Panc1 (cell line): ENCODE measurements around the gene EBF4. TPM values are rescaled to one million over a fixed set of nuclear protein-coding genes. Genes with fewer than 3 reads are reported as not detected.

Experiments used
- ATAC-seq: fragments of 200-7000 bp; cut with Tn5 transposase; 2 replicates; pipeline ENCODE4 v1.9.1; 2020; ENCODE audit warnings: mild to moderate bottlenecking, moderate library complexity
- BruUV-seq: library from RNA; stranded (reverse); fragments of 400-500 nt; replicated peaks from 2 replicates; lab custom pipeline; 2021; lab: Mats Ljungman, UMichigan
- CTCF ChIA-PET: fragments of 300-600 bp; sonication (Branson Sonifier 250); formaldehyde crosslinking; loops from one replicate; lab custom pipeline; 2022; ENCODE audit warnings: antibody characterized with exemption; lab: Charles Lee
- POLR2A ChIA-PET: fragments of 300-600 bp; sonication (Branson Sonifier 250); formaldehyde crosslinking; loops from one replicate; lab custom pipeline; 2022; ENCODE audit warnings: antibody characterized with exemption; lab: Charles Lee
- DNase-seq: peaks from one replicate; pipeline ENCODE4 v3.0.0-alpha.2; 2010; ENCODE audit warnings: low read depth, low spot score
- H3K27ac ChIP-seq: 2 replicates; pipeline ENCODE4 v1.5.1; 2011; ENCODE audit warnings: mild to moderate bottlenecking, low read length, inconsistent platforms
- H3K27me3 ChIP-seq: fragments of 200-500 bp; sonication (Bioruptor generic); 2 replicates; pipeline ENCODE4 v1.6.0; 2014; ENCODE audit warnings: low read length, inconsistent platforms; ENCODE audit not compliant: control insufficient read depth, insufficient read depth
- H3K36me3 ChIP-seq: fragments of 200-500 bp; sonication (Bioruptor generic); 2 replicates; pipeline ENCODE4 v1.5.1; 2014; ENCODE audit warnings: inconsistent platforms, mild to moderate bottlenecking, low read length, moderate library complexity; ENCODE audit not compliant: control insufficient read depth, insufficient read depth
- H3K4me1 ChIP-seq: 2 replicates; pipeline ENCODE4 v1.5.1; 2011; ENCODE audit warnings: inconsistent platforms, mild to moderate bottlenecking, low read length, moderate library complexity; ENCODE audit not compliant: control insufficient read depth, insufficient read depth
- H3K4me3 ChIP-seq, 2 experiments: 2 replicates each; pipeline ENCODE4 v1.5.1; 2011 to 2012; ENCODE audit warnings: low read depth in 2 of 2, low read length in 2 of 2, mild to moderate bottlenecking in 2 of 2, inconsistent platforms in 1 of 2, moderate library complexity in 1 of 2
- H3K9me3 ChIP-seq: fragments of 200-500 bp; sonication (Bioruptor generic); 2 replicates; pipeline ENCODE4 v1.5.1; 2014; ENCODE audit warnings: low read depth, mild to moderate bottlenecking, inconsistent platforms, low read length, moderate library complexity; ENCODE audit not compliant: control insufficient read depth, insufficient read depth
- CTCF ChIP-seq: fragments of 450-650 bp; IDR thresholded peaks from 2 replicates; pipeline ENCODE4 v1.5.1; 2017; ENCODE audit warnings: mild to moderate bottlenecking
- POLR2AphosphoS5 ChIP-seq: IDR thresholded peaks from 2 replicates; pipeline ENCODE4 v1.6.1; 2012; ENCODE audit warnings: mild to moderate bottlenecking, low read depth, low read length, moderate library complexity
- REST ChIP-seq, 2 experiments: IDR thresholded peaks; 2 replicates each; pipeline ENCODE4 v1.6.1; 2011 to 2012; ENCODE audit warnings: low read depth in 2 of 2, control low read depth in 1 of 2, low read length in 1 of 2, mild to moderate bottlenecking in 1 of 2, moderate library complexity in 1 of 2; ENCODE audit not compliant: insufficient read depth in 1 of 2
- SIN3A ChIP-seq: IDR thresholded peaks from 2 replicates; pipeline ENCODE4 v1.6.1; 2012; ENCODE audit warnings: low read depth, mild to moderate bottlenecking, low read length, moderate library complexity, borderline replicate concordance; ENCODE audit not compliant: insufficient read depth
- TCF7L2 ChIP-seq: IDR thresholded peaks from 2 replicates; pipeline ENCODE4 v1.6.1; 2011; ENCODE audit warnings: mild to moderate bottlenecking, low read depth, low read length, inconsistent platforms
- in situ Hi-C: cut with HindIII; loops from 2 replicates; pipeline ENCODE4 v1.10.0; 2016; ENCODE audit warnings: low sequenced_read_pairs, low pct_unique_long_range_greater_than_20kb
- intact Hi-C: fragments of 100-400 bp; cut with micrococcal nuclease; formaldehyde crosslinking; loops from one replicate; pipeline ENCODE4 v1.10.0; 2022; ENCODE audit not compliant: unreplicated experiment
- total RNA-seq: library from RNA; stranded (reverse); gene quantifications from one replicate; pipeline ENCODE4 v1.2.1, GENCODE V29; 2021; ENCODE audit not compliant: unreplicated experiment

The EBF4 gene
- total RNA-seq, 1 experiment from 2014 or later = 6.8 TPM

GRCh38 chr20:2754424-2754823 lies 61.8 kb downstream of the EBF4 start:
- CTCF ChIA-PET = no interaction called here

DNA sequence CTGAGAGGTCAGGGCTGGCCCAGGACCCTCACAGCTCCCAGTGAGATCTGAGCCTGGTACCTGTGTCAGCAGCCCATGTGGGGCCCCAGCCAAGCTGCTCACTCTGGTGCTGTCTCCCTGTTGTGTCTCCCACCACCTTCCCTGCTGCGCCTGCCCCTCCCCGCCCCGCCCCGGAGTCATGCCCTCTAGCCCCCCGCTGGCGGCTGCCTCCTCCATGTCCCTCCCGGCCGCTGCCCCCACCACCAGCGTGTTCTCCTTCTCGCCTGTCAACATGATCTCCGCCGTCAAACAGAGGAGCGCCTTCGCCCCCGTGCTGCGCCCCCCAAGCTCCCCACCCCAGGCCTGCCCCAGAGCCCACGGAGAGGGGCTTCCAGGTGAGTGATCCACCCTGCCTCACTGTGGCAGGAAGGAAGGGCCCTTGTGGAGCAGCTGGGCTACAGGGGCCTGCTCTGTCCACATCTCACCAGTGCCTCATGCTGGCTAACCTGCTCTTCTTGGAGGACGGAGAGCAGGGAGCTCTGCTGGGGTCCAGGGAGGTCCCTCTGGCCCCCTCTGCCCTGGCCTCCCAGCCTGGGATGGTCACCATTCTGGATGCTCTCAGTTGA lies 63.0 kb downstream of the EBF4 start:
- H3K27me3 ChIP-seq = no peaks in the 10 kb centered on the region
- POLR2A ChIA-PET = no interaction called here

More at GRCh38 chr20:2754424-2754823, 61.8 kb downstream of the EBF4 start:
- TF ChIP-seq TCF7L2 (no peak), POLR2AphosphoS5 (no peak), CTCF (no peak), REST (IDR thresholded peaks at IDR 0.05; ENCODE audit: insufficient read depth in 1 of 2, low read depth in 2 of 2, low read length in 1 of 2) (no peak), SIN3A (no peak)
- no peaks in the 10 kb centered on the region for H3K9me3 ChIP-seq
- in situ Hi-C loops = no loop called here
- H3K36me3 ChIP-seq = no peaks in the 10 kb centered on the region
- H3K27ac ChIP-seq = no peak overlapping the region
- intact Hi-C loops = no loop called here
- BruUV-seq = no TSS peak
- no peak for ATAC-seq
- H3K4me1 ChIP-seq = peaks cover 11% of the 10 kb centered on the region
- no peak for DNase-seq
- H3K4me3 ChIP-seq = no peak overlapping the region
- POLR2A ChIA-PET = no interaction called here
- H3K27me3 ChIP-seq = no peaks in the 10 kb centered on the region

More for the DNA sequence above, 63.0 kb downstream of the EBF4 start:
- no peaks in the 10 kb centered on the region for H3K9me3 ChIP-seq
- intact Hi-C loops (loop anchor here (1.0 kb wide), 1 partner anchor 97 kb away; no protein-coding TSS in a partner anchor), in situ Hi-C loops (no loop called here)
- DNase-seq = no peak
- no TSS peak for BruUV-seq
- no peak for ATAC-seq
- CTCF ChIA-PET = no interaction called here
- no peak overlapping the region for H3K27ac ChIP-seq
- no peak overlapping the region for H3K4me3 ChIP-seq
- no peaks in the 10 kb centered on the region for H3K36me3 ChIP-seq
- peaks cover 11% of the 10 kb centered on the region for H3K4me1 ChIP-seq
- no peak for TF ChIP-seq SIN3A
- TF ChIP-seq REST (IDR thresholded peaks at IDR 0.05; ENCODE audit: insufficient read depth in 1 of 2, low read depth in 2 of 2, low read length in 1 of 2) = no peak
- no peak for TF ChIP-seq CTCF
- TF ChIP-seq TCF7L2 = no peak
- no peak for TF ChIP-seq POLR2AphosphoS5
